Measurements from ENCODE around the gene CNOT4.
"Not testable (repeated sequence)": the region's sequence is repeated elsewhere in the genome, so short reads cannot be mapped to it uniquely, and the experiment has no call there.

The CNOT4 gene

DNA sequence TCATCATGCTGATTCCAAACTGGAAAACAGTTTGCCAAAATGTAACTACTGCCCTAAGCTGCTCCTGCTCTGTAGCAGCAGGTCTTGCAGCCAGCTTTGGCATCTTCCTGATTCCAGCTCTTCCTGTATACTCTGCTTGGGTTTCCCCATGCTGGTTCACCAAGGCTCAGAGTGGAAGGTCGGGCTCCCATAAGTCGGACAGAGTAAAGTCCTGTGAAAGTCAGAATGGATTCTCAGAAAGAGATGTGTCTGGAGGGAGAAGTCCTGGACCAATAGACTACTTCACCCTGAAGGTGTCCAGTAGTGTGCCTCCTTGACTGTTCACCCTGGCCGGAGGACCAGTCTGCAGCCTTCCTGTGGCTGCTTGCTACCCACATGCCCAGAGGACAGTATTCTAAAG, 182.4 kb downstream of the CNOT4 start:
- Mint-ChIP-seq H3K27ac (no peak overlapping the region), H3K9me3 (peaks cover 9% of the 10 kb centered on the region), H3K4me1 (no peaks in the 10 kb centered on the region), H3K36me3 (ENCODE audit: low read depth) (no peaks in the 10 kb centered on the region), H3K27me3 (ENCODE audit: low read depth, poor library complexity) (peaks cover 17% of the 10 kb centered on the region), H3K4me3 (no peak overlapping the region)
- TF ChIP-seq, protein P1, sequence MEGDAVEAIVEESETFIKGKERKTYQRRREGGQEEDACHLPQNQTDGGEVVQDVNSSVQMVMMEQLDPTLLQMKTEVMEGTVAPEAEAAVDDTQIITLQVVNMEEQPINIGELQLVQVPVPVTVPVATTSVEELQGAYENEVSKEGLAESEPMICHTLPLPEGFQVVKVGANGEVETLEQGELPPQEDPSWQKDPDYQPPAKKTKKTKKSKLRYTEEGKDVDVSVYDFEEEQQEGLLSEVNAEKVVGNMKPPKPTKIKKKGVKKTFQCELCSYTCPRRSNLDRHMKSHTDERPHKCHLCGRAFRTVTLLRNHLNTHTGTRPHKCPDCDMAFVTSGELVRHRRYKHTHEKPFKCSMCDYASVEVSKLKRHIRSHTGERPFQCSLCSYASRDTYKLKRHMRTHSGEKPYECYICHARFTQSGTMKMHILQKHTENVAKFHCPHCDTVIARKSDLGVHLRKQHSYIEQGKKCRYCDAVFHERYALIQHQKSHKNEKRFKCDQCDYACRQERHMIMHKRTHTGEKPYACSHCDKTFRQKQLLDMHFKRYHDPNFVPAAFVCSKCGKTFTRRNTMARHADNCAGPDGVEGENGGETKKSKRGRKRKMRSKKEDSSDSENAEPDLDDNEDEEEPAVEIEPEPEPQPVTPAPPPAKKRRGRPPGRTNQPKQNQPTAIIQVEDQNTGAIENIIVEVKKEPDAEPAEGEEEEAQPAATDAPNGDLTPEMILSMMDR (IDR thresholded peaks at IDR 0.05): no peak
- DNase-seq: no peak

DNA sequence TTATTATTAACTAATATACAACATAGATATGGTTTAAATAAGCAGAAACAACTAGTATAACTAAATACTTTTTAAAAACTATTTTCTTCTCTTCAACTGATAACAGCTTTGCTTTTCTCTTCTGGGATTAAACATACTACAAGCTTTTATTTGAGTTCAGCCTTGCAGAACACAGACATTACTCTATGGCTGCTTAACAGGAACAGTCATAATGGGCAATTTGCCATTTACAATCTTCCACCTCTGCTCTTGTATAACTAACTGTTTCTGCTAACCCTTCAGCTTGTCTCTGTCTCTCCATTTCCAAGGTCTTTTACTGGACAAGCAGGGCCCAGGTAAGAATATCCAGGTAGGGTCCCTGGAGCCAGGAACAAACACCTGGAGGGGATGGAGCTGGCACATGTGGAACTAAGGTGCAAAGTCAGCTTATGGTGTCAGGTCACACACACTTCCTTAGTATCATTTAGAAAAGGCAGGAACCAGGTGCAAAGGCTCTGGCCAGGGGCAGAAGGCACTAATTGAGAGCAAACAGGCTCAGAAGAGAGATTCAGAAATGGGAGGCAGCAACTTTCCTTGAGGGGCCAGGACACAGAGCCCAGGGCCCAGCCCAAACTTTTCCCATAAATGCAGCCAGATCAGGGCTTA, 183.1 kb downstream of the CNOT4 start:
- Mint-ChIP-seq H3K27ac (no peak overlapping the region), H3K36me3 (ENCODE audit: low read depth) (no peaks in the 10 kb centered on the region), H3K9me3 (peaks cover 5% of the 10 kb centered on the region), H3K27me3 (ENCODE audit: low read depth, poor library complexity) (peaks cover 17% of the 10 kb centered on the region), H3K4me3 (no peak overlapping the region), H3K4me1 (no peaks in the 10 kb centered on the region)
- TF ChIP-seq, protein P1 (IDR thresholded peaks at IDR 0.05): no peak
- DNase-seq: no peak

DNA sequence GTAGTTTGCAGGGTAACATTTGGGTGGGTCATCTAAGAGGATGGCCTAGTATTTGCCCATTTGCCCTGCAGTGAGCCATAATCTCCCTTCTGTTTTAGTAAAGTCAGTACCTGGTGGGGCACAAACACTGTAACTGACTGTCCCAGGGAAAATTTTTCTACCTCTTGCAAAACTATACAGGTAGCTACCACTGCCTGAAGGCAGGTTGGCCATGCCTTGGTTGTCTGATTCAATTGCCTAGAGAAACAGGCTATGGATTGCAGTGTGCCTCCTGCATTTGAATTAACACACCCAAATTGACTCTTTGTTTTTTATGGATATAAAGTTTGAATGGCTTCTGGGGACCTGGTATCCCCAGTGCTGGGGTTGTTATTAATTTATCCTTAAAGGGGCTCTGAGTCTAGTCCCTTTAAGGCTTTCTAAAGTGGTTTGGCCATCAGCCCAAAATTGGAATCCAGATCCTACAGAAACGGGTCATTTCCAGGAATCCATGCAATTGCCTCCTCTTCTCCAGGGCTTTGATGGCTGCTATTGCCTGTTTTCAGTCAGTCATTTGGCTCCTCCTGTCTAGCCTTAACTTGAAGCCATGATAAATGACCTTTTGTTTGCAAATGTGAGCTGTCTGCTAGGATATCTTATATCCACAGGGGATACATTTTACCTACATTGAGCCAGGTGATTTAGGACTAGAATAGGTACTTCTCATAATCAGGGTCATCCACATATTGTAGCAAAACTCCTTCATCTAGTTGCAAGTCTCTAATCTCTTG, 187.1 kb downstream of the CNOT4 start:
- no peaks in the 10 kb centered on the region for H3K36me3 Mint-ChIP-seq (ENCODE audit: low read depth)
- DNase-seq: no peak
- H3K9me3 Mint-ChIP-seq: no peaks in the 10 kb centered on the region
- H3K27me3 Mint-ChIP-seq (ENCODE audit: low read depth, poor library complexity): peaks cover 9% of the 10 kb centered on the region
- H3K4me1 Mint-ChIP-seq: peaks cover 3% of the 10 kb centered on the region
- TF ChIP-seq, protein P1 (IDR thresholded peaks at IDR 0.05): no peak
- no peak overlapping the region for H3K27ac Mint-ChIP-seq
- no peak overlapping the region for H3K4me3 Mint-ChIP-seq

DNA sequence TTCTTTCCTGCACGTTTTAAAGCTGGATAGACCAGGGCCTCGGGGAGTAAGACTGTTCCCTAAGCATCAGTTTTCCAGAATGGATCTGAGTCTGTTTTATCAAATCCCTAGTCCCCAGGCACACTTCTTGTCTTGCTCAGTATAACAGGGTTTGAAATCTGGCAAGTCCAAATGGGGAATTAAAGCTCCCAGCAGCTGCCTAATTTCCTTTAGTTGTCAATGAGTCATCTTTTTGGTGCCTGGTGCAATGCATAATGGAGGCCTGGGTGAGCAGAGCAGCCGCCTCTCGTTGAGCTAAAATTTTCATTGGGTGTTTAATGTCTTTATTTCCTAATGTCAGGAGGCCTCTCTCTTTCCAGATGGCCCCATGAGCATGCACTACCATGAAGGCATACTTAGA, 188.3 kb downstream of the CNOT4 start:
- TF ChIP-seq, protein P1 (IDR thresholded peaks at IDR 0.05): no peak
- DNase-seq: no peak
- H3K9me3 Mint-ChIP-seq: no peaks in the 10 kb centered on the region
- H3K36me3 Mint-ChIP-seq (ENCODE audit: low read depth): no peaks in the 10 kb centered on the region
- H3K4me3 Mint-ChIP-seq: no peak overlapping the region
- no peak overlapping the region for H3K27ac Mint-ChIP-seq
- peaks cover 8% of the 10 kb centered on the region for H3K4me1 Mint-ChIP-seq
- H3K27me3 Mint-ChIP-seq (ENCODE audit: low read depth, poor library complexity): peaks cover 9% of the 10 kb centered on the region

DNA sequence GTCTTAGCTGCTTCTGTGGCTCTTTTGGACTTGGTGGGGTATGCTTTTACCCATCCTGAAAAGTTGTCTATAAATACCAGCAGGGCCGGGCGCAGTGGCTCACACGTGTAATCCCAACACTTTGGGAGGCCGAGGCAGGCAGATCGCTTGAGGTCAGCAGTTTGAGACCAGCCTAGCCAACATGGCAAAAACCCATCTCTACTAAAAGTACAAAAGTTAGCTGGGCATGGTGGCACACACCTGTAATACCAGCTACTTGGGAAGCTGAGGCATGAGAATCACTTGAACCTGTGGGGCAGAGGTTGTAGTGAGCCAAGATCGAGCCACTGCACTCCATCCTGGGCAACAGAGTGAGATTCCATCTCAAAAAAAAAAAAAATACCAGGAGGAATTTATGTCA, 188.9 kb downstream of the CNOT4 start:
- not testable (repeated sequence) for H3K4me3 Mint-ChIP-seq; H3K9me3 Mint-ChIP-seq; H3K36me3 Mint-ChIP-seq (ENCODE audit: low read depth); H3K27ac Mint-ChIP-seq; DNase-seq
- Mint-ChIP-seq H3K4me1 (peaks cover 14% of the 10 kb centered on the region), H3K27me3 (ENCODE audit: low read depth, poor library complexity) (peaks cover 11% of the 10 kb centered on the region)

DNA sequence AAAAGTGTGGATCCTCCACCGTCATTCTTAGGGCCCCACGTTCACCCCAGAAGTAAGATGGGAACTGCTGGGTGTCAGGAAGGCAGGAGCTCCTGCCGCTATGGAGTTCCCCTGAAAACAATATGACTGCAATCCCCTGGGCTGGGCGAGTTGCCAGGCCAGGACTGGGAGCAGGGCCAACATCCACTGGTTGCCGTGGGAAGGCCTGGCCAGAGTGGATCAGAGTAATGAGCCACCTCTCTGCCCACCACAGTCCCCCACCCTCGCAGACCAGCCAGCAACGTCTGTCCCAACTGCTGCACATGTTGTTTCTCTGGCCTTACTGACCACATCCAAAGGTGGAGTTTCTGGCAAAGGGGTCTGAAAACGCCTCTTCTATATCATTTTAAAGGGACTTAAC, 189.6 kb downstream of the CNOT4 start:
- TF ChIP-seq, protein P1 (IDR thresholded peaks at IDR 0.05): no peak

More for the DNA sequence above, 189.6 kb downstream of the CNOT4 start:
- no peak overlapping the region for H3K4me3 Mint-ChIP-seq
- DNase-seq: no peak
- no peaks in the 10 kb centered on the region for H3K36me3 Mint-ChIP-seq (ENCODE audit: low read depth)
- H3K4me1 Mint-ChIP-seq: peaks cover 16% of the 10 kb centered on the region
- H3K9me3 Mint-ChIP-seq: no peaks in the 10 kb centered on the region
- no peak overlapping the region for H3K27ac Mint-ChIP-seq
- H3K27me3 Mint-ChIP-seq (ENCODE audit: low read depth, poor library complexity): peaks cover 11% of the 10 kb centered on the region
